HG03025 (cell line): ENCODE results near the gene TMEM231.

Experiments used
- ATAC-seq: cut with Tn5 transposase; IDR thresholded peaks from one replicate; pipeline ENCODE4 v1.9.1; 2021; ENCODE audit warnings: mild to moderate bottlenecking, moderate library complexity; ENCODE audit not compliant: unreplicated experiment, low FRiP score

Gene TMEM231

GRCh38 chr16:75495076-75495674 lies 60.9 kb downstream of the TMEM231 start, which contains the start of gene CHST6:
Gene CHST6 (minus strand): TSS chr16:75495441. CDS start chr16:75479828, 15,613 bp downstream.
- ATAC-seq: peak; percentile 63

- no peak for ATAC-seq
Observed at GRCh38 chr16:75494661-75495075, 61.4 kb downstream of the TMEM231 start.

GRCh38 chr16:75494184-75494583 lies 61.9 kb downstream of the TMEM231 start:
- no peak for ATAC-seq

GRCh38 chr16:75491876-75492275 lies 64.2 kb downstream of the TMEM231 start:
- no peak for ATAC-seq

GRCh38 chr16:75488322-75488721 lies 67.7 kb downstream of the TMEM231 start:
- ATAC-seq: no peak
